Kidney glomerular epithelial cell (primary cell): ENCODE measurements around the gene FAHD1.

Source experiments
- DNase-seq: peaks from one replicate; lab custom pipeline; 2025; lab: John Stamatoyannopoulos, UW

The FAHD1 gene

GRCh38 chr16:1826691-1827573 is at the start of gene FAHD1, which contains the start of gene HAGH:
TSS of gene FAHD1 (plus strand) at chr16:1827206. CDS start at chr16:1827239, 33 bp downstream.
TSS of gene HAGH (minus strand) at chr16:1826825. CDS start at chr16:1826787, 38 bp downstream.
- peak; percentile 91 for DNase-seq

- no peak for DNase-seq
Observed at GRCh38 chr16:1777375-1778199, 49.4 kb upstream of the FAHD1 start.

GRCh38 chr16:1778200-1779179 is 48.5 kb upstream of the FAHD1 start:
- no peak for DNase-seq

- DNase-seq = no peak
Observed at GRCh38 chr16:1779234-1779701, 47.7 kb upstream of the FAHD1 start.

GRCh38 chr16:1779741-1780676 is 47.0 kb upstream of the FAHD1 start:
- DNase-seq = no peak

- DNase-seq = no peak
Observed at GRCh38 chr16:1780677-1781072, 46.3 kb upstream of the FAHD1 start.

- no peak for DNase-seq
Observed at GRCh38 chr16:1781254-1781653, 45.8 kb upstream of the FAHD1 start.

- DNase-seq = no peak
Observed at GRCh38 chr16:1781758-1782407, 45.1 kb upstream of the FAHD1 start.

GRCh38 chr16:1782408-1783264 is 44.4 kb upstream of the FAHD1 start, which contains the start of the genes NUBP2 and SPSB3:
TSS of gene NUBP2 (plus strand) at chr16:1782960. CDS start at chr16:1783021, 61 bp downstream.
TSS of gene SPSB3 (minus strand) at chr16:1782571. CDS start at chr16:1781483, 1,088 bp downstream.
- DNase-seq = peak; percentile 99

- DNase-seq = no peak
Observed at GRCh38 chr16:1784977-1785845, 41.8 kb upstream of the FAHD1 start.

- DNase-seq = no peak
Observed at GRCh38 chr16:1785846-1786170, 41.2 kb upstream of the FAHD1 start.

- no peak for DNase-seq
Observed at GRCh38 chr16:1786242-1787055, 40.6 kb upstream of the FAHD1 start.

GRCh38 chr16:1787056-1787321 is 40.0 kb upstream of the FAHD1 start:
- no peak for DNase-seq

- no peak for DNase-seq
Observed at GRCh38 chr16:1787322-1788094, 39.5 kb upstream of the FAHD1 start.

GRCh38 chr16:1788095-1788707 is 38.8 kb upstream of the FAHD1 start:
- no peak for DNase-seq

- DNase-seq = no peak
Observed at GRCh38 chr16:1788708-1789100, 38.3 kb upstream of the FAHD1 start.
